Suprapubic skin (tissue), 3 donors: ENCODE results near the gene OVCH1.

Source experiments
- EP300 ChIP-seq: sonication (generic); formaldehyde crosslinking; IDR thresholded peaks from one replicate; pipeline ENCODE4 v1.6.1; 2017; ENCODE audit warnings: antibody characterized with exemption
- POLR2A ChIP-seq, 2 donors: fragments of 450-650 bp; IDR thresholded peaks; one replicate each; pipeline ENCODE4 v1.6.1; 2017; ENCODE audit warnings: antibody characterized with exemption in 2 of 2, mild to moderate bottlenecking in 2 of 2, moderate library complexity in 2 of 2
- TF ChIP-seq, protein P1 (sequence below), 2 donors: fragments of 200-600 bp in 1 of 2; fragments of 450-650 bp in 1 of 2; sonication (generic) in 1 of 2; IDR thresholded peaks; one replicate each; pipeline ENCODE4 v1.5.1; 2016 to 2019; ENCODE audit warnings: antibody characterized with exemption in 2 of 2, mild to moderate bottlenecking in 1 of 2, moderate library complexity in 1 of 2

DNA sequence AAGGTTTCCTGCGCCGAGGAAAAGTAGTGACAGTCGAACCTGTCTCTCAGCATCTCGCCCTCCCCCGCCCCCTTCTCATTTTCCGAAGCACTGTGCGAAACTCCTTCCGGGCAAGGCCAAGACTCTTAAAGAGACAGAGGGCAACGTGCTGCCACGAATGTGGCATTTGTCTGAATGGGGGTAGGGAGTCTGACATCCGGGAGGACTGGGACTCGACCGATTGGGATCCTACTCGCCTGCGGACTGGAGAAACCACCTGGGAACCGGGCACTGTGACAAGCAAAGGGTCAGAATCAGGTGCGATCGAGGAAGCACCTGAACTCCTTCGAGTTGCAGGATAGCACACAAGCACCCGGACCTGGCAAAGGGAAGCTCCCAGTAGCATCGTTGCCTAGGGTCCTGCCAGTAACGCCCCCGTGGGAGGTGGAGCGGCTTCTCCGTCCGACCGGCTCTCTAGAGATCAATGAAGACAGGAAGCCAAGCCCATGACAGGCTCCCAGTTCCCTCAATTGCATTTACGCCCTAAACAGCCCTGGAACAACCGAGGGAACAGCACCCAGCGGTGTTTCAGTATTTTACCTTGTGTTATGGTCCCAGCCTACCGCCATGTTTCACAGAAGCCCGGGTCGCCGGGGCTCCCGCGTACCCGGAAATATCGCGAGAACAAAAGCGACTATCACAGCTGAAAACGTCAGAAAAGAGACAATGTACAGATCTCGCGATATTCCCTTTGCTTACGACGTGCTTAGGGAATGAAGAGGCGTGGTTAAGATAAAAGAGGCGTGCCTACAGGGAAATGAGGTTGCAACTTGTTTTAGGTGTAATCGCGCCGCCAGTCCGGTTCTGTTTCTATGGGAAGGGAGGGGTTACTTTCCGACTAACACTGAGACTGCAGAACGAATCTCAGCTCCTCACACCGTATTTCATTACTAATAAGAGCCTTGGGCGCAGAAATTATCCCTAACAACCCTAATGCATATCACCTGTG, 116.7 kb downstream of the OVCH1 start, which contains the start of gene ERGIC2:
- TF ChIP-seq EP300 (no peak), POLR2A (IDR thresholded peaks at IDR 0.05) (peak in 1 of 2 donors; percentile 39)
- TF ChIP-seq, protein P1, sequence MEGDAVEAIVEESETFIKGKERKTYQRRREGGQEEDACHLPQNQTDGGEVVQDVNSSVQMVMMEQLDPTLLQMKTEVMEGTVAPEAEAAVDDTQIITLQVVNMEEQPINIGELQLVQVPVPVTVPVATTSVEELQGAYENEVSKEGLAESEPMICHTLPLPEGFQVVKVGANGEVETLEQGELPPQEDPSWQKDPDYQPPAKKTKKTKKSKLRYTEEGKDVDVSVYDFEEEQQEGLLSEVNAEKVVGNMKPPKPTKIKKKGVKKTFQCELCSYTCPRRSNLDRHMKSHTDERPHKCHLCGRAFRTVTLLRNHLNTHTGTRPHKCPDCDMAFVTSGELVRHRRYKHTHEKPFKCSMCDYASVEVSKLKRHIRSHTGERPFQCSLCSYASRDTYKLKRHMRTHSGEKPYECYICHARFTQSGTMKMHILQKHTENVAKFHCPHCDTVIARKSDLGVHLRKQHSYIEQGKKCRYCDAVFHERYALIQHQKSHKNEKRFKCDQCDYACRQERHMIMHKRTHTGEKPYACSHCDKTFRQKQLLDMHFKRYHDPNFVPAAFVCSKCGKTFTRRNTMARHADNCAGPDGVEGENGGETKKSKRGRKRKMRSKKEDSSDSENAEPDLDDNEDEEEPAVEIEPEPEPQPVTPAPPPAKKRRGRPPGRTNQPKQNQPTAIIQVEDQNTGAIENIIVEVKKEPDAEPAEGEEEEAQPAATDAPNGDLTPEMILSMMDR (IDR thresholded peaks at IDR 0.05): no peak
